ENCODE measurements around the gene YRDC.
"Not testable (repeated sequence)": the region's sequence is repeated elsewhere in the genome, so short reads cannot be mapped to it uniquely, and the experiment has no call there.

Gene YRDC

GRCh38 chr1:37776946-37777516 lies 31.0 kb downstream of the YRDC start:
- TF ChIP-seq Cebpa-rat (IDR thresholded peaks at IDR 0.05): no peak
- H3K27me3 ChIP-seq: no peaks in the 10 kb centered on the region
- H3K36me3 ChIP-seq: no peaks in the 10 kb centered on the region
- peak overlapping the region; percentile 49 for H3K27ac ChIP-seq
- peaks cover 42% of the 10 kb centered on the region for H3K4me1 ChIP-seq
- H3K4me3 ChIP-seq: no peak overlapping the region
- no peaks in the 10 kb centered on the region for H3K9me3 ChIP-seq
- H3K4me2 ChIP-seq: peak overlapping the region; percentile 68
- H3K9ac ChIP-seq: no peak overlapping the region
- H4K20me1 ChIP-seq: no peaks in the 10 kb centered on the region

GRCh38 chr1:37771440-37771839 lies 36.6 kb downstream of the YRDC start:
- H3K27ac ChIP-seq, H3K4me3 ChIP-seq, H3K36me3 ChIP-seq, H3K9ac ChIP-seq, H4K20me1 ChIP-seq, H3K9me3 ChIP-seq, H3K4me2 ChIP-seq: not testable (repeated sequence)
- Histone ChIP-seq H3K27me3 (peaks cover 26% of the 10 kb centered on the region), H3K4me1 (peaks cover 24% of the 10 kb centered on the region)

- no peak for TF ChIP-seq Cebpa-rat (IDR thresholded peaks at IDR 0.05)
- Histone ChIP-seq H3K4me1 (peaks cover 15% of the 10 kb centered on the region; the same call in 1 of the 2 replicates), H3K36me3 (no peaks in the 10 kb centered on the region), H3K27ac (no peak overlapping the region), H3K4me2 (no peak overlapping the region), H4K20me1 (no peaks in the 10 kb centered on the region), H3K9me3 (no peaks in the 10 kb centered on the region), H3K27me3 (peaks cover 51% of the 10 kb centered on the region), H3K9ac (no peak overlapping the region), H3K4me3 (no peak overlapping the region)
These were observed 40.5 kb downstream of the YRDC start for GRCh38 chr1:37767488-37767887.

GRCh38 chr1:37765916-37766664 lies 41.9 kb downstream of the YRDC start:
- Histone ChIP-seq H3K4me2 (no peak overlapping the region), H3K27ac (no peak overlapping the region), H3K27me3 (peaks cover 51% of the 10 kb centered on the region), H3K9ac (no peak overlapping the region), H4K20me1 (no peaks in the 10 kb centered on the region), H3K36me3 (no peaks in the 10 kb centered on the region), H3K4me3 (no peak overlapping the region), H3K9me3 (no peaks in the 10 kb centered on the region), H3K4me1 (peaks cover 15% of the 10 kb centered on the region; the same call in 1 of the 2 replicates)
- TF ChIP-seq Cebpa-rat (IDR thresholded peaks at IDR 0.05): no peak

GRCh38 chr1:37764888-37765441 lies 43.0 kb downstream of the YRDC start, which contains the start of gene EPHA10:
EPHA10 (minus strand) TSS chr1:37765120; CDS start chr1:37765066, 54 bp downstream.
- Histone ChIP-seq H3K9me3 (no peaks in the 10 kb centered on the region), H3K36me3 (no peaks in the 10 kb centered on the region), H3K27me3 (peaks cover 51% of the 10 kb centered on the region), H3K4me1 (peaks cover 15% of the 10 kb centered on the region; the same call in 1 of the 2 replicates), H3K4me2 (no peak within 1 kb of the TSS), H3K9ac (no peak within 1 kb of the TSS), H3K4me3 (no peak within 1 kb of the TSS), H4K20me1 (no peaks in the 10 kb centered on the region), H3K27ac (no peak within 1 kb of the TSS)
- TF ChIP-seq Cebpa-rat (IDR thresholded peaks at IDR 0.05): no peak

GRCh38 chr1:37764414-37764825 lies 43.6 kb downstream of the YRDC start:
- Histone ChIP-seq H4K20me1 (no peaks in the 10 kb centered on the region), H3K9ac (no peak overlapping the region), H3K27ac (no peak overlapping the region), H3K4me1 (peaks cover 15% of the 10 kb centered on the region; the same call in 1 of the 2 replicates), H3K4me2 (no peak overlapping the region), H3K4me3 (no peak overlapping the region), H3K36me3 (no peaks in the 10 kb centered on the region), H3K27me3 (peaks cover 50% of the 10 kb centered on the region), H3K9me3 (no peaks in the 10 kb centered on the region)
- TF ChIP-seq Cebpa-rat (IDR thresholded peaks at IDR 0.05): no peak

GRCh38 chr1:37763791-37764413 lies 44.1 kb downstream of the YRDC start:
- peaks cover 15% of the 10 kb centered on the region; the same call in 1 of the 2 replicates for H3K4me1 ChIP-seq
- H3K4me3 ChIP-seq: no peak overlapping the region
- no peak for TF ChIP-seq Cebpa-rat (IDR thresholded peaks at IDR 0.05)
- H4K20me1 ChIP-seq: no peaks in the 10 kb centered on the region
- no peaks in the 10 kb centered on the region for H3K9me3 ChIP-seq
- H3K36me3 ChIP-seq: no peaks in the 10 kb centered on the region
- peaks cover 45% of the 10 kb centered on the region for H3K27me3 ChIP-seq
- no peak overlapping the region for H3K27ac ChIP-seq
- no peak overlapping the region for H3K9ac ChIP-seq
- H3K4me2 ChIP-seq: no peak overlapping the region

- Histone ChIP-seq H3K4me3 (no peak overlapping the region), H4K20me1 (no peaks in the 10 kb centered on the region), H3K9me3 (no peaks in the 10 kb centered on the region), H3K36me3 (no peaks in the 10 kb centered on the region), H3K4me2 (no peak overlapping the region), H3K27ac (no peak overlapping the region), H3K4me1 (peaks cover 15% of the 10 kb centered on the region; the same call in 1 of the 2 replicates), H3K9ac (no peak overlapping the region), H3K27me3 (peaks cover 37% of the 10 kb centered on the region)
- TF ChIP-seq Cebpa-rat (IDR thresholded peaks at IDR 0.05): no peak
These were observed 45.5 kb downstream of the YRDC start for GRCh38 chr1:37762516-37762915.

- no peak overlapping the region for H3K27ac ChIP-seq
- peaks cover 10% of the 10 kb centered on the region; the same call in 1 of the 2 replicates for H3K4me1 ChIP-seq
- no peaks in the 10 kb centered on the region for H4K20me1 ChIP-seq
- H3K9me3 ChIP-seq: no peaks in the 10 kb centered on the region
- H3K27me3 ChIP-seq: peaks cover 27% of the 10 kb centered on the region
- H3K4me2 ChIP-seq: no peak overlapping the region
- TF ChIP-seq Cebpa-rat (IDR thresholded peaks at IDR 0.05): no peak
- H3K4me3 ChIP-seq: no peak overlapping the region
- H3K9ac ChIP-seq: no peak overlapping the region
- no peaks in the 10 kb centered on the region for H3K36me3 ChIP-seq
These were observed 46.5 kb downstream of the YRDC start for GRCh38 chr1:37761416-37762095.

All from BLaER1 (cell line).